Body of pancreas (tissue), 4 donors: ENCODE measurements around the gene TBX10. TPM values are rescaled to one million over a fixed set of nuclear protein-coding genes. Genes with fewer than 3 reads are reported as not detected.

Experiments used
- ATAC-seq: fragments of 150-250 bp; one replicate; pipeline ENCODE4 v1.9.1; 2016
- DNase-seq, 4 donors: peaks; one replicate each; pipeline ENCODE4 v3.0.0-alpha.2; 2019
- H3K27ac ChIP-seq, 4 donors: fragments of 200-600 bp; sonication (generic); 1 replicate in 3 of 4; 2 replicates in 1 of 4; pipeline versions ENCODE4 v1.5.1 to v1.6.1; 2016 to 2019; ENCODE audit warnings: mild to moderate bottlenecking in 1 of 4, mixed read lengths in 1 of 4, moderate library complexity in 1 of 4
- H3K27me3 ChIP-seq, 2 donors: fragments of 200-600 bp; sonication (generic); one replicate each; pipeline ENCODE4 v1.6.0; 2016; ENCODE audit warnings: mild to moderate bottlenecking in 1 of 2
- H3K36me3 ChIP-seq, 2 donors: fragments of 200-600 bp; sonication (generic); replicated peaks in 1 of 2; 2 replicates each; pipeline ENCODE4 v1.5.1; 2016; ENCODE audit warnings: low read depth in 2 of 2; ENCODE audit not compliant: insufficient read depth in 1 of 2
- H3K4me1 ChIP-seq: fragments of 200-600 bp; sonication (generic); one replicate; pipeline ENCODE4 v1.6.0; 2016
- H3K4me3 ChIP-seq, 2 donors: fragments of 200-600 bp; sonication (generic); 1 replicate in 1 of 2; 2 replicates in 1 of 2; pipeline ENCODE4 v1.5.1; 2016 to 2019
- H3K9me3 ChIP-seq, 3 donors: fragments of 200-600 bp; sonication (generic); 1 replicate in 2 of 3; 2 replicates in 1 of 3; pipeline ENCODE4 v1.5.1; 2016
- CTCF ChIP-seq, 7 experiments: fragments of 450-650 bp in 4 of 7; fragments of 200-600 bp in 3 of 7; sonication (generic) in 3 of 7; IDR thresholded peaks; one replicate each; pipeline ENCODE4 v1.5.1; 2016 to 2019; ENCODE audit warnings: antibody characterized with exemption in 7 of 7
- POLR2A ChIP-seq, 3 donors: fragments of 450-650 bp; IDR thresholded peaks; one replicate each; pipeline ENCODE4 v1.6.1; 2016; ENCODE audit warnings: antibody characterized with exemption in 3 of 3, mild to moderate bottlenecking in 2 of 3
- WGBS, 2 donors: methylation state at CpG; one replicate each; pipeline ENCODE4 v1.1.5; 2017; 5-methylcytosine and 5-hydroxymethylcytosine counted together
- intact Hi-C: fragments of 100-400 bp; cut with DNase I; formaldehyde crosslinking; loops from one replicate; pipeline ENCODE4 v1.15.1; 2023
- total RNA-seq, 2 donors: library from RNA; depleted of rRNA; stranded (reverse); fragments of >200 nt; gene quantifications; one replicate each; pipeline ENCODE4 v1.1.0, GENCODE V29; 2016

Gene TBX10
- total RNA-seq, 2 donors from 2014 or later: not detected

GRCh38 chr11:67635231-67635521, 4.4 kb downstream of the TBX10 start:
- DNase-seq: no peak
- 91 to 100% methylated on average over 2 to 4 of the region's 4 CpGs for WGBS, 2 donors
- no peaks in the 10 kb centered on the region for H3K36me3 ChIP-seq
- intact Hi-C loops: no loop called here
- H3K27ac ChIP-seq: no peak overlapping the region
- H3K4me3 ChIP-seq: no peak overlapping the region
- H3K4me1 ChIP-seq: peaks cover 35% of the 10 kb centered on the region
- no peak for TF ChIP-seq POLR2A (IDR thresholded peaks at IDR 0.05)
- TF ChIP-seq CTCF (IDR thresholded peaks at IDR 0.05): no peak
- no peak for ATAC-seq
- no peaks in the 10 kb centered on the region for H3K27me3 ChIP-seq
- H3K9me3 ChIP-seq: no peaks in the 10 kb centered on the region

GRCh38 chr11:67634366-67635230, 5.0 kb downstream of the TBX10 start:
- 83 to 90% methylated on average over 4 to 20 of the region's 20 CpGs for WGBS, 2 donors
- H3K36me3 ChIP-seq: no peaks in the 10 kb centered on the region
- no peaks in the 10 kb centered on the region for H3K27me3 ChIP-seq

GRCh38 chr11:67633758-67634365, 5.7 kb downstream of the TBX10 start:
- WGBS, 2 donors: 80 to 83% methylated on average over 11 to 17 of the region's 22 CpGs
- DNase-seq: no peak
- no peak for ATAC-seq
- Histone ChIP-seq H3K27ac (no peak overlapping the region), H3K9me3 (no peaks in the 10 kb centered on the region), H3K27me3 (no peaks in the 10 kb centered on the region), H3K4me1 (peaks cover 38% of the 10 kb centered on the region), H3K36me3 (no peaks in the 10 kb centered on the region), H3K4me3 (no peak overlapping the region)
- TF ChIP-seq POLR2A (IDR thresholded peaks at IDR 0.05) (no peak), CTCF (IDR thresholded peaks at IDR 0.05) (no peak)
- intact Hi-C loops: no loop called here

More at GRCh38 chr11:67634366-67635230, 5.0 kb downstream of the TBX10 start:
- Histone ChIP-seq H3K27ac (no peak overlapping the region), H3K9me3 (no peaks in the 10 kb centered on the region), H3K4me3 (no peak overlapping the region), H3K4me1 (peaks cover 30% of the 10 kb centered on the region)
- ATAC-seq (no peak), DNase-seq (no peak)
- no peak for TF ChIP-seq POLR2A (IDR thresholded peaks at IDR 0.05)
- TF ChIP-seq CTCF (IDR thresholded peaks at IDR 0.05): no peak
- intact Hi-C loops: no loop called here

- Histone ChIP-seq H3K36me3 (no peaks in the 10 kb centered on the region), H3K4me1 (peaks cover 42% of the 10 kb centered on the region), H3K27ac (peak overlapping the region; percentile 30 to 93 (median 68)), H3K9me3 (no peaks in the 10 kb centered on the region), H3K4me3 (no peak overlapping the region), H3K27me3 (no peaks in the 10 kb centered on the region)
- 87% methylated on average over 25 to 30 of the region's 30 CpGs for WGBS, 2 donors
- DNase-seq: no peak
- intact Hi-C loops: no loop called here
- no peak for TF ChIP-seq POLR2A (IDR thresholded peaks at IDR 0.05)
- TF ChIP-seq CTCF (IDR thresholded peaks at IDR 0.05): no peak
- ATAC-seq: no peak
Observed at GRCh38 chr11:67632982-67633755, 6.4 kb downstream of the TBX10 start.
